Mesothelial cell of epicardium (in vitro differentiated cells): ENCODE data around the gene AIPL1. TPM values are rescaled to one million over a fixed set of nuclear protein-coding genes. Genes with fewer than 3 reads are reported as not detected.
"Not testable (repeated sequence)": the region's sequence is repeated elsewhere in the genome, so short reads cannot be mapped to it uniquely, and the experiment has no call there.

Experiments
- DNase-seq, 2 experiments: peaks; one replicate each; pipeline ENCODE4 v3.0.0; 2021; ENCODE audit warnings: low spot score in 2 of 2; ENCODE audit not compliant: unreplicated experiment in 2 of 2
- H3K27ac Mint-ChIP-seq: 2 replicates; pipeline ENCODE4 v1.8.0; 2021; ENCODE audit warnings: mixed read lengths
- H3K27me3 Mint-ChIP-seq: 2 replicates; pipeline ENCODE4 v1.8.0; 2021; ENCODE audit warnings: low read depth, mixed read lengths
- H3K36me3 Mint-ChIP-seq: 2 replicates; pipeline ENCODE4 v1.8.0; 2021; ENCODE audit warnings: mixed read lengths
- H3K4me1 Mint-ChIP-seq: 2 replicates; pipeline ENCODE4 v1.8.0; 2021; ENCODE audit warnings: mixed read lengths
- H3K4me3 Mint-ChIP-seq: 2 replicates; pipeline ENCODE4 v1.8.0; 2021; ENCODE audit warnings: mild to moderate bottlenecking, moderate library complexity, mixed read lengths
- H3K9me3 Mint-ChIP-seq: 2 replicates; pipeline ENCODE4 v1.8.0; 2021; ENCODE audit warnings: mixed read lengths
- total RNA-seq: library from RNA; stranded (reverse); gene quantifications from 3 replicates; pipeline ENCODE4 v1.2.1, GENCODE V29; 2021
- TF ChIP-seq, protein P1 (sequence below): fragments of 200-600 bp; sonication (generic); IDR thresholded peaks from one replicate; pipeline ENCODE4 v1.5.0; 2021; ENCODE audit warnings: antibody characterized with exemption; ENCODE audit not compliant: unreplicated experiment

The AIPL1 gene, protein sequence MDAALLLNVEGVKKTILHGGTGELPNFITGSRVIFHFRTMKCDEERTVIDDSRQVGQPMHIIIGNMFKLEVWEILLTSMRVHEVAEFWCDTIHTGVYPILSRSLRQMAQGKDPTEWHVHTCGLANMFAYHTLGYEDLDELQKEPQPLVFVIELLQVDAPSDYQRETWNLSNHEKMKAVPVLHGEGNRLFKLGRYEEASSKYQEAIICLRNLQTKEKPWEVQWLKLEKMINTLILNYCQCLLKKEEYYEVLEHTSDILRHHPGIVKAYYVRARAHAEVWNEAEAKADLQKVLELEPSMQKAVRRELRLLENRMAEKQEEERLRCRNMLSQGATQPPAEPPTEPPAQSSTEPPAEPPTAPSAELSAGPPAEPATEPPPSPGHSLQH
- total RNA-seq = not detected in 3 replicates

DNA sequence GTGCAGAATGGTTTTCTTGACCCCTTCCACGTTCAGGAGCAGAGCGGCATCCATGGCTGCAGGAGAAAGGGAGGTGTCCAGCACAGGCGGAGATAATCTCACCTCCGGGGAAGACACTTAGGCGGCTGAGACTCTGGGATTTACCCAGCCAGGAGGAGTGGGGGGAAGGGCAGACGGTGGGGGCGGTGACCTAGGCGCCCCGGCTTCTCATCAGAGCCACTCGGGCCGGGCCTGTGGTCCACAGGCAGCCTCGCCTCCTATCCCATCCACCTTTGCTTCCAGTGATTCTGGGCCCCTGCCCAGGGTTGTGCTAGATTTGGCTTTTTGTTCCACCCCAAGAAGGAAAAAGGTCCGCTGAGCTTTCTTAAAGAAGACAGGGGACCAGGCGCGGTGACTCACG lies at the start of gene AIPL1:
TSS of gene AIPL1 (minus strand) at position 71 of the 400 bp plus-strand sequence. CDS start at position 54, 17 bp downstream.
- peaks cover 24% of the 10 kb centered on the region for H3K27me3 Mint-ChIP-seq
- H3K4me1 Mint-ChIP-seq = no peaks in the 10 kb centered on the region
- DNase-seq = no peak
- H3K4me3 Mint-ChIP-seq = no peak within 1 kb of the TSS
- H3K36me3 Mint-ChIP-seq = no peaks in the 10 kb centered on the region
- TF ChIP-seq, protein P1, sequence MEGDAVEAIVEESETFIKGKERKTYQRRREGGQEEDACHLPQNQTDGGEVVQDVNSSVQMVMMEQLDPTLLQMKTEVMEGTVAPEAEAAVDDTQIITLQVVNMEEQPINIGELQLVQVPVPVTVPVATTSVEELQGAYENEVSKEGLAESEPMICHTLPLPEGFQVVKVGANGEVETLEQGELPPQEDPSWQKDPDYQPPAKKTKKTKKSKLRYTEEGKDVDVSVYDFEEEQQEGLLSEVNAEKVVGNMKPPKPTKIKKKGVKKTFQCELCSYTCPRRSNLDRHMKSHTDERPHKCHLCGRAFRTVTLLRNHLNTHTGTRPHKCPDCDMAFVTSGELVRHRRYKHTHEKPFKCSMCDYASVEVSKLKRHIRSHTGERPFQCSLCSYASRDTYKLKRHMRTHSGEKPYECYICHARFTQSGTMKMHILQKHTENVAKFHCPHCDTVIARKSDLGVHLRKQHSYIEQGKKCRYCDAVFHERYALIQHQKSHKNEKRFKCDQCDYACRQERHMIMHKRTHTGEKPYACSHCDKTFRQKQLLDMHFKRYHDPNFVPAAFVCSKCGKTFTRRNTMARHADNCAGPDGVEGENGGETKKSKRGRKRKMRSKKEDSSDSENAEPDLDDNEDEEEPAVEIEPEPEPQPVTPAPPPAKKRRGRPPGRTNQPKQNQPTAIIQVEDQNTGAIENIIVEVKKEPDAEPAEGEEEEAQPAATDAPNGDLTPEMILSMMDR = no peak
- peaks cover 9% of the 10 kb centered on the region for H3K9me3 Mint-ChIP-seq
- no peak within 1 kb of the TSS for H3K27ac Mint-ChIP-seq

DNA sequence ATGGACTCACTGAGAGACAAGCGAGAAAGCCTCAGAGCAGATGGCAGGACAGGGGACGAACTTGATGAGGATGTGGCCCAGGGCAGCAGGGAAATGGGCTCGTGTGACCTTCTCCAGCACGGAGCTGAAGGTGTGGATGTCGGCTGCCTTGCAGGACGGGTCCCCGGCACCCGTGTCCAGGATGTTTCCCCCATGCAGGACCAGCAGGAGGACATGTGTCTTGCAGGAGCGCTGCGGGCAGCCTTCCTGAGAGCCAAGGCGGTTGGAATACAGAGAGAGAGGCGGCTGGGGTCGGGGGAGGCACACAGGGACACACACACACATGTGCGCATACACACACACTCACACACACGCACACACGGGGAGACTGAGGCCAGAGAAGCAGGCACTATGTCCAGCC lies 48.6 kb upstream of the AIPL1 start:
- TF ChIP-seq, protein P1 = no peak
- Mint-ChIP-seq H3K27ac (no peak overlapping the region), H3K36me3 (no peaks in the 10 kb centered on the region), H3K4me1 (peaks cover 14% of the 10 kb centered on the region), H3K9me3 (no peaks in the 10 kb centered on the region), H3K27me3 (peaks cover 45% of the 10 kb centered on the region), H3K4me3 (no peak overlapping the region)
- DNase-seq = no peak

DNA sequence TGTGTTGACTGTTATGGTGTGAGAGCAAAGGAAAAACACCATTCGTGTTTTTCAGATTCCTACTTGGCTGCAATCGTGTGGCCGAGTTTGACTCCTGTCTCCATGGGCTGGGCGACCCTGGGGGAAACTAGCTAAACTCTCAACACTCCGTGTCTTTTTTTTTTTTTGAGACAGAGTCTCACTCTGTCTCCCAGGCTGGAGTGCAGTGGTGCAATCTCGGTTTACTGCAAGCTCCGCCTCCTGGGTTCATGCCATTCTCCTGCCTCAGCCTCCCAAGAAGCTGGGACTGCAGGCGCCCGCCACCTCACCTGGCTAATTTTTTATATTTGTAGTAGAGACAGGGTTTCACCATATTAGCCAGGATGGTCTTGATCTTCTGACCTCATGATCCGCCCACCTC lies 47.9 kb upstream of the AIPL1 start:
- not testable (repeated sequence) for H3K4me3 Mint-ChIP-seq, H3K9me3 Mint-ChIP-seq, H3K36me3 Mint-ChIP-seq, H3K27ac Mint-ChIP-seq, DNase-seq
- peaks cover 44% of the 10 kb centered on the region for H3K27me3 Mint-ChIP-seq
- peaks cover 14% of the 10 kb centered on the region for H3K4me1 Mint-ChIP-seq

DNA sequence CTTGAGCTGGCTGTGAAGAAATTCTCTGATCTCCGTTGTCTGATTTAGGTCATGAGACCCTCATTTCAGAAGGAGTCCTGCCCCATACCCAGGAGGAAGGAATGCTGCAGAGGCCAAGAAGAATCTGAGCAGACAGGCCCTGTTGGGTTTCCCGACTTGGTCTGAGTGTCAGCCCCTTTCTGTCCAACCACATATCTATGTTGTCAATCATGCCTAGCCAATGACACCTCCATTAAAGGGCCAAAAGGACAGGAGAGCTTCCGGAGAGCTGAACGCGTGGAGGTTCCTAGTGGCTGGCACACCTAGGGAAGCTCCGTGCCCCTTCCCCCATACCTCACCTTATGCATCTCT lies 47.2 kb upstream of the AIPL1 start:
- Mint-ChIP-seq H3K4me3 (no peak overlapping the region), H3K4me1 (peaks cover 14% of the 10 kb centered on the region), H3K9me3 (no peaks in the 10 kb centered on the region), H3K36me3 (no peaks in the 10 kb centered on the region), H3K27me3 (peaks cover 44% of the 10 kb centered on the region), H3K27ac (no peak overlapping the region)
- TF ChIP-seq, protein P1 = no peak
- no peak for DNase-seq

DNA sequence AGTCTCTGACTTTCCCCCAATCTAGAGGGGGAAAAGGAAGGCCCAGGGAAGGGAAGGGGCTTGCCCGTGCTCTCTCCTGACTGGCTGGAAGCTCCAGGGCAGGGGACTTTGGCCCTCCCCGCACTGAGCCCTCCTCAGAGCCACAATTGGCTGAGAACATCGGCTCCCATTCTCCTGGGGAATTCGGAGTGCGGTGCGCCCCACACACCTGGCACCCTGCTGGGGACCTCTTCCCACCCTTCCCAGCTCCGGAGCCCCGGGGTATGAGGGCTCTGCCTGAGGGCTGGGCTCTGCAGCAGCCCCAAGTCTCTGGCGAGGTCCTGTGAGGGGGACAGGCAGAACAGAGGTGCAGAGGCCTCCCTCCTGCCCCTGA lies 45.4 kb upstream of the AIPL1 start:
- H3K4me1 Mint-ChIP-seq = peaks cover 16% of the 10 kb centered on the region
- H3K27ac Mint-ChIP-seq = no peak overlapping the region
- H3K27me3 Mint-ChIP-seq = peaks cover 42% of the 10 kb centered on the region
- DNase-seq = no peak
- no peaks in the 10 kb centered on the region for H3K36me3 Mint-ChIP-seq
- TF ChIP-seq, protein P1 = no peak
- H3K9me3 Mint-ChIP-seq = no peaks in the 10 kb centered on the region
- H3K4me3 Mint-ChIP-seq = no peak overlapping the region

DNA sequence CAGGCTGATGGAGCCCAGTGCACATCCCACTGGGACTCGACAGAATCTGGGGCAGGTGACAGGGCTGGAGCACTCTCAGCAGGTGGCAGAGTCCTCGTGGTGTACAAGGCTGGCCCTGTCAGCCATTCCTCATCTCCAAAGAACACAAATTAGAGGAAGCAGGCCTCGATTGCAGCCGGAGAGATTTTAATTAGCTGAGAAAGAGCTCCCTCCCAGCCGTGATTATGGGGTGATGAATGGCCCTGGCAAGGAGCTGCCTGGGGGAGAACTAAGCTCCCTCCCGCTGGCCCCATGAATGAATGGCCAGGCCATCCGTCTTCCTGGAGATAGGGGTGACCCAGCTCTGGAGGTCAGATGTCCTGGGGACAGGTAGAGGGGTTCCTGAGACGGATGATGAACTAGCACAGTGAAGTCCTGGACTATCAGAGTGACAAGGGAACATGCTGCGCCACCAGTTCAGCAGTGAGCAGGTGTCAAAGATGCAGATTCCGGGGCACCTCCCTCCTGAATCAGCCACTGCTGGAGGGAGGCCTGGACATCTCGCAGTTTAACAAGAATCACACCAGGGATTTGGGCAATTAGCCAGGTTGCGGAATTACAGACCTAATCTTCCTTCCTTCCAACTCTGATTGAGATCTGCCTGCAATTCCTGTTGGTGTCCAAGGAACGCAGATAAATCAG lies 44.8 kb upstream of the AIPL1 start:
- H3K27me3 Mint-ChIP-seq = peaks cover 46% of the 10 kb centered on the region
- H3K36me3 Mint-ChIP-seq = no peaks in the 10 kb centered on the region
- no peak overlapping the region for H3K4me3 Mint-ChIP-seq
- H3K9me3 Mint-ChIP-seq = no peaks in the 10 kb centered on the region
- peaks cover 16% of the 10 kb centered on the region for H3K4me1 Mint-ChIP-seq
- TF ChIP-seq, protein P1 = no peak
- H3K27ac Mint-ChIP-seq = no peak overlapping the region
- no peak for DNase-seq
